K562 (cell line): Measurements from ENCODE around the gene UHMK1. TPM values are rescaled to one million over a fixed set of nuclear protein-coding genes. Genes with fewer than 3 reads are reported as not detected.
"Not testable (repeated sequence)": the region's sequence is repeated elsewhere in the genome, so short reads cannot be mapped to it uniquely, and the experiment has no call there.

ENCODE experiments used
- EGR1 ChIP-seq: fragments of 450-650 bp; conservative IDR thresholded peaks from 2 replicates; pipeline ENCODE4 v1.6.1; 2017; ENCODE audit warnings: mild to moderate bottlenecking
- HSF4 ChIP-seq: fragments of 250-450 bp; sonication (Bioruptor Pico); IDR thresholded peaks from 2 replicates; pipeline ENCODE4 v2.1.2; 2022; ENCODE audit warnings: mild to moderate bottlenecking, moderate library complexity, borderline replicate concordance
- ID3 ChIP-seq, 2 experiments: fragments of 250-450 bp in 1 of 2; fragments of 450-650 bp in 1 of 2; sonication (Bioruptor Pico) in 1 of 2; IDR thresholded peaks; 2 replicates each; pipeline versions ENCODE4 v1.6.1 to v1.8.0; 2016 to 2021; ENCODE audit warnings: mild to moderate bottlenecking in 2 of 2, moderate library complexity in 2 of 2, missing compliant biosample characterization in 1 of 2, missing genetic modification characterization in 1 of 2
- ILK ChIP-seq: fragments of 450-650 bp; IDR thresholded peaks from 2 replicates; pipeline ENCODE4 v1.6.1; 2016; ENCODE audit warnings: missing genetic modification characterization, low read depth, mild to moderate bottlenecking, missing compliant biosample characterization, moderate library complexity, borderline replicate concordance
- MECOM ChIP-seq: fragments of 250-450 bp; sonication (Bioruptor Pico); IDR thresholded peaks from 2 replicates; pipeline ENCODE4 v1.8.0; 2022; ENCODE audit warnings: inconsistent platforms
- NR2C1 ChIP-seq, 2 experiments: fragments of 450-650 bp; IDR thresholded peaks; 2 replicates each; pipeline ENCODE4 v1.6.1; 2017; ENCODE audit warnings: mild to moderate bottlenecking in 2 of 2, antibody characterized with exemption in 1 of 2, inconsistent platforms in 1 of 2, missing compliant biosample characterization in 1 of 2, missing genetic modification characterization in 1 of 2
- NR2C2 ChIP-seq, 2 experiments: fragments of 200-800 bp in 1 of 2; sonication (Bioruptor generic) in 1 of 2; sonication (generic) in 1 of 2; formaldehyde crosslinking in 1 of 2; IDR thresholded peaks; 2 replicates each; pipeline versions ENCODE4 v1.6.1 to v1.8.0; 2016 to 2022; ENCODE audit warnings: mild to moderate bottlenecking in 1 of 2, missing compliant biosample characterization in 1 of 2, missing genetic modification characterization in 1 of 2, missing genetic modification reagents in 1 of 2
- RFX1 ChIP-seq: fragments of 450-650 bp; IDR thresholded peaks from 2 replicates; pipeline ENCODE4 v1.6.1; 2016; ENCODE audit warnings: mild to moderate bottlenecking, moderate library complexity
- SRF ChIP-seq, 2 experiments: fragments of 250-450, 450-650 bp in 1 of 2; sonication (Bioruptor Pico) in 1 of 2; sonication (generic) in 1 of 2; formaldehyde crosslinking; IDR thresholded peaks; 2 replicates each; pipeline versions ENCODE4 v1.5.0 to v1.5.1; 2020 to 2022; ENCODE audit warnings: mild to moderate bottlenecking in 1 of 2, missing genetic modification reagents in 1 of 2
- ZNF395 ChIP-seq: fragments of 200-800 bp; sonication (Bioruptor generic); IDR thresholded peaks from 2 replicates; pipeline ENCODE4 v1.6.1; 2017; ENCODE audit warnings: missing genetic modification characterization, missing compliant biosample characterization
- ZNF507 ChIP-seq: conservative IDR thresholded peaks from 2 replicates; pipeline ENCODE4 v1.6.1; 2017; ENCODE audit warnings: missing genetic modification characterization, missing compliant biosample characterization
- ZNF584 ChIP-seq: fragments of 200-800 bp; sonication (Bioruptor generic); IDR thresholded peaks from 2 replicates; pipeline ENCODE4 v1.6.1; 2016; ENCODE audit warnings: low read depth, mild to moderate bottlenecking, missing genetic modification characterization, missing compliant biosample characterization
- ZNF589 ChIP-seq: fragments of 200-800 bp; sonication (Bioruptor generic); IDR thresholded peaks from 2 replicates; pipeline ENCODE4 v1.6.1; 2016; ENCODE audit warnings: low read depth, missing genetic modification characterization, missing compliant biosample characterization
- ZNF707 ChIP-seq: fragments of 250-450 bp; sonication (Bioruptor Pico); conservative IDR thresholded peaks from 2 replicates; pipeline ENCODE4 v1.8.0; 2022; ENCODE audit warnings: inconsistent platforms, mild to moderate bottlenecking, moderate library complexity
- ZNF766 ChIP-seq: fragments of 200-800 bp; sonication (Bioruptor generic); conservative IDR thresholded peaks from 2 replicates; pipeline ENCODE4 v1.6.1; 2016; ENCODE audit warnings: missing genetic modification characterization, missing compliant biosample characterization
- polyA plus RNA-seq, 8 experiments: library from polyadenylated mRNA; depleted of rRNA in 4 of 8; stranded (reverse) in 5 of 8; unstranded in 3 of 8; fragments of >200 nt; fragmentation: Nextera tagmentation in 2 of 8; fragmentation: Illumina TruSeq in 1 of 8; extraction: Ambion mirVana in 2 of 8; extraction: Trizol in 1 of 8; gene quantifications; 2 replicates each; pipeline versions ENCODE4 v1.2.1 to v1.2.3, GENCODE V29; 2011 to 2014; ENCODE audit warnings: inconsistent platforms in 1 of 8, missing spikeins in 1 of 8
- total RNA-seq, 7 experiments: library from RNA; depleted of rRNA in 6 of 7; stranded (reverse); fragments of >200 nt in 6 of 7; fragmentation: Illumina TruSeq in 2 of 7; extraction: Trizol in 2 of 7; gene quantifications; 2 replicates each; pipeline versions ENCODE4 v1.2.1 to v1.2.3, GENCODE V29; 2011 to 2021; ENCODE audit warnings: low replicate concordance in 1 of 7
- TF ChIP-seq, protein P1 (sequence below): fragments of 450-650 bp; conservative IDR thresholded peaks from 2 replicates; pipeline ENCODE4 v1.6.1; 2016; ENCODE audit warnings: missing genetic modification characterization, low read depth, mild to moderate bottlenecking, control low read depth, missing compliant biosample characterization
- TF ChIP-seq, protein P2 (sequence below): fragments of 250-450 bp; sonication (Bioruptor Pico); IDR thresholded peaks from 2 replicates; pipeline ENCODE4 v1.4.0; 2020; ENCODE audit warnings: mild to moderate bottlenecking
- TF ChIP-seq, protein P3 (sequence below): fragments of 250-450 bp; sonication (Bioruptor Pico); IDR thresholded peaks from 2 replicates; pipeline ENCODE4 v1.8.0; 2021; ENCODE audit warnings: mild to moderate bottlenecking, moderate library complexity

UHMK1 gene
- total and polyA plus RNA-seq, 9 of the 15 experiments (the other 6 are each of a cell fraction or from before 2014, with no cell fraction given): 13.1 to 72.4 (median 38.3) TPM

GRCh38 chr1:162495531-162496233, 1.9 kb upstream of the UHMK1 start (continued):
- not testable (repeated sequence) for TF ChIP-seq NR2C1 (IDR thresholded peaks at IDR 0.05); ID3 (CRISPR knock-in tag; IDR thresholded peaks at IDR 0.05); NR2C2 (CRISPR knock-in tag; IDR thresholded peaks at IDR 0.05)
- TF ChIP-seq NR2C1 (tag; IDR thresholded peaks at IDR 0.05) (peak; percentile 89), RFX1 (peak; percentile 70), ZNF395 (CRISPR knock-in tag) (peak; percentile 89), ID3 (tag; IDR thresholded peaks at IDR 0.05) (peak; percentile 98), NR2C2 (tag; IDR thresholded peaks at IDR 0.05) (peak; percentile 17; the same call in 1 of the 2 replicates), ZNF584 (CRISPR knock-in tag) (peak; percentile 53; the same call in 1 of the 2 replicates), ILK (tag) (peak; percentile 68), SRF (CRISPR knock-in tag; IDR thresholded peaks at IDR 0.05) (0 out of 4 replicates have a peak, but pooled peaks of 1 of the 2 experiments have one; percentile 15), ZNF707 (CRISPR knock-in tag) (peak; percentile 56; the same call in 1 of the 2 replicates), ZNF507 (0 out of 2 replicates have a peak, but pooled peaks have one; percentile 34), ZNF589 (CRISPR knock-in tag) (peak; percentile 69; the same call in 1 of the 2 replicates), EGR1 (peak; percentile 50), MECOM (CRISPR knock-in tag) (peak; percentile 80), HSF4 (CRISPR knock-in tag) (peak; percentile 77; the same call in 1 of the 2 replicates), ZNF766 (CRISPR knock-in tag) (peak; percentile 79)
- TF ChIP-seq, protein P1, sequence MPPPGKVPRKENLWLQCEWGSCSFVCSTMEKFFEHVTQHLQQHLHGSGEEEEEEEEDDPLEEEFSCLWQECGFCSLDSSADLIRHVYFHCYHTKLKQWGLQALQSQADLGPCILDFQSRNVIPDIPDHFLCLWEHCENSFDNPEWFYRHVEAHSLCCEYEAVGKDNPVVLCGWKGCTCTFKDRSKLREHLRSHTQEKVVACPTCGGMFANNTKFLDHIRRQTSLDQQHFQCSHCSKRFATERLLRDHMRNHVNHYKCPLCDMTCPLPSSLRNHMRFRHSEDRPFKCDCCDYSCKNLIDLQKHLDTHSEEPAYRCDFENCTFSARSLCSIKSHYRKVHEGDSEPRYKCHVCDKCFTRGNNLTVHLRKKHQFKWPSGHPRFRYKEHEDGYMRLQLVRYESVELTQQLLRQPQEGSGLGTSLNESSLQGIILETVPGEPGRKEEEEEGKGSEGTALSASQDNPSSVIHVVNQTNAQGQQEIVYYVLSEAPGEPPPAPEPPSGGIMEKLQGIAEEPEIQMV (tag): peak; percentile 72
- TF ChIP-seq, protein P2, sequence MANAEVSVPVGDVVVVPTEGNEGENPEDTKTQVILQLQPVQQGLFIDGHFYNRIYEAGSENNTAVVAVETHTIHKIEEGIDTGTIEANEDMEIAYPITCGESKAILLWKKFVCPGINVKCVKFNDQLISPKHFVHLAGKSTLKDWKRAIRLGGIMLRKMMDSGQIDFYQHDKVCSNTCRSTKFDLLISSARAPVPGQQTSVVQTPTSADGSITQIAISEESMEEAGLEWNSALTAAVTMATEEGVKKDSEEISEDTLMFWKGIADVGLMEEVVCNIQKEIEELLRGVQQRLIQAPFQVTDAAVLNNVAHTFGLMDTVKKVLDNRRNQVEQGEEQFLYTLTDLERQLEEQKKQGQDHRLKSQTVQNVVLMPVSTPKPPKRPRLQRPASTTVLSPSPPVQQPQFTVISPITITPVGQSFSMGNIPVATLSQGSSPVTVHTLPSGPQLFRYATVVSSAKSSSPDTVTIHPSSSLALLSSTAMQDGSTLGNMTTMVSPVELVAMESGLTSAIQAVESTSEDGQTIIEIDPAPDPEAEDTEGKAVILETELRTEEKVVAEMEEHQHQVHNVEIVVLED (CRISPR knock-in tag): 0 out of 2 replicates have a peak, but pooled peaks have one; percentile 21
- TF ChIP-seq, protein P3, sequence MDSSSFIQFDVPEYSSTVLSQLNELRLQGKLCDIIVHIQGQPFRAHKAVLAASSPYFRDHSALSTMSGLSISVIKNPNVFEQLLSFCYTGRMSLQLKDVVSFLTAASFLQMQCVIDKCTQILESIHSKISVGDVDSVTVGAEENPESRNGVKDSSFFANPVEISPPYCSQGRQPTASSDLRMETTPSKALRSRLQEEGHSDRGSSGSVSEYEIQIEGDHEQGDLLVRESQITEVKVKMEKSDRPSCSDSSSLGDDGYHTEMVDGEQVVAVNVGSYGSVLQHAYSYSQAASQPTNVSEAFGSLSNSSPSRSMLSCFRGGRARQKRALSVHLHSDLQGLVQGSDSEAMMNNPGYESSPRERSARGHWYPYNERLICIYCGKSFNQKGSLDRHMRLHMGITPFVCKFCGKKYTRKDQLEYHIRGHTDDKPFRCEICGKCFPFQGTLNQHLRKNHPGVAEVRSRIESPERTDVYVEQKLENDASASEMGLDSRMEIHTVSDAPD (CRISPR knock-in tag): peak; percentile 65; the same call in 1 of the 2 replicates
